Gastroesophageal sphincter (tissue), 3 donors: ENCODE measurements around the gene SPATA3.
"Not testable (repeated sequence)": the region's sequence is repeated elsewhere in the genome, so short reads cannot be mapped to it uniquely, and the experiment has no call there.

Source experiments
- CTCF ChIP-seq, 4 experiments: fragments of 200-600 bp in 2 of 4; fragments of 450-650 bp in 2 of 4; sonication (generic) in 1 of 4; IDR thresholded peaks; one replicate each; pipeline ENCODE4 v1.5.1; 2017 to 2019; ENCODE audit warnings: antibody characterized with exemption in 4 of 4, mild to moderate bottlenecking in 2 of 4, moderate library complexity in 2 of 4
- POLR2AphosphoS5 ChIP-seq: sonication (generic); formaldehyde crosslinking; IDR thresholded peaks from one replicate; pipeline ENCODE4 v1.6.1; 2017; ENCODE audit warnings: antibody characterized with exemption

DNA sequence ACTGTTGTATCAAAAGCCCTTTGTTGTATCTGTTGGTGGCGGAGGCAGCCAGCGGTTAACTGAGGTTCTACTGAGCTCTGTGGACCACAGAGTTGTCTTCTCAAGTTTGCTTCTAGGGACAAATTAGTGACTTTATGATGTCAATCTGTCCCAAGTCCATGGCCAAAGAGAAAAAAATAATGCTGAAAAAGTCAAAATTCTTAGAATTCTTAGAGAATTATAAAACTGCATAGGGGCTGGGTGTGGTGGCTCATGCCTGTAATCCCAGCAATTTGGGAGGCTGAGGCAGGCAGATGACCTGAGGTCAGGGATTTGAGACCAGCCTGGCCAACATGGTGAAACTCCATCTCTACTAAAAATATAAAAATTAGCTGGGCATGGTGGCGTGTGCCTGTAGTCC is 29.1 kb downstream of the SPATA3 start:
- not testable (repeated sequence) for TF ChIP-seq CTCF (IDR thresholded peaks at IDR 0.05); POLR2AphosphoS5
